ENCODE results near the gene GMPR2.

GMPR2 gene

DNA sequence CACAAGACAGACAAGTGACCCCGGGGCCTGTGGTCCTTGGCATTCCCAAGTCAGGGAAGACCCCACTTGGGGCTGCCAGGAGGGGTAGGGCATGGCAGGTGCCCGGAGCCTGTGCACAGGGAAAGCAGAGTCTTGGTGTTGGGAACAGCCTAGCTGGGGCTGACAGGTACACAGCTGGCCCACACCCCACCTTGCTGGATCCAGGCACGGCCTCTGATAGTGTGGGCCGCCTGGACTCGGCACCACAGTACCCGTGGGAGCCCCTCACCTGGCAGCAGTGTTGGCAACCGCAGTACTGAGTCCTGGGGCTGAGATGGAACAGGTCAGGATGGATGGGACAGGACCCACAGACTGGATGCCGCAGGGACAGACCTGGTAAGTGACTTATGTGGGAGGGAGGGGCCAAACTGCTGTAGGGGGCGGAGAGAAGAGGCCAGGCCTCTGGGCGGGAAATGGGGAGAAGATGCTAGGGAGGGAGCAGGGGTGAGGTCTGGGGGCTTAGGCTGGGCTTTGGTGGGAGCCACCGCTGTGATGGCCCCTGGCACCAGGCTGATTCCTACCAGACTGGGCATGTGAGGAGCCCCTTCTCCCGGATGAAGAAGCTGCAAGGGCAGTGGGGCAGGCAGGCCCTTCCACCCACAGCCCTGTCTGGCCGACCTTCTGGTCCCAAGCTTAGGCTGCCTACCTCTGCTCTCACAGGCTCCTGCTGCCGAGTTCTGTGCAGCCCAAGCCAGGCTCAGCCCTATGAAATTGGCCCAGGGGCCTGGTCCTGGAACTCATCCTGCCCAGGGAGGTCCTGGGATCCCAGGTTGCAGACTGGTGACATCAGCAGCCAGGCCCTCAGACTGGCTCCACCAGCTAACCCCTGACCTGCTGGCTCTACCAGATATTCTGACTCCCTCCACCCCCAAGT, 30.3 kb downstream of the GMPR2 start, which contains the start of gene TGM1:
Gene TGM1 (minus strand): TSS at position 357 of the 913 bp plus-strand sequence. CDS start 825 bp downstream, outside the sequence.
- no peak within 1 kb of the TSS for H3K27ac ChIP-seq
- TF ChIP-seq, protein P1, sequence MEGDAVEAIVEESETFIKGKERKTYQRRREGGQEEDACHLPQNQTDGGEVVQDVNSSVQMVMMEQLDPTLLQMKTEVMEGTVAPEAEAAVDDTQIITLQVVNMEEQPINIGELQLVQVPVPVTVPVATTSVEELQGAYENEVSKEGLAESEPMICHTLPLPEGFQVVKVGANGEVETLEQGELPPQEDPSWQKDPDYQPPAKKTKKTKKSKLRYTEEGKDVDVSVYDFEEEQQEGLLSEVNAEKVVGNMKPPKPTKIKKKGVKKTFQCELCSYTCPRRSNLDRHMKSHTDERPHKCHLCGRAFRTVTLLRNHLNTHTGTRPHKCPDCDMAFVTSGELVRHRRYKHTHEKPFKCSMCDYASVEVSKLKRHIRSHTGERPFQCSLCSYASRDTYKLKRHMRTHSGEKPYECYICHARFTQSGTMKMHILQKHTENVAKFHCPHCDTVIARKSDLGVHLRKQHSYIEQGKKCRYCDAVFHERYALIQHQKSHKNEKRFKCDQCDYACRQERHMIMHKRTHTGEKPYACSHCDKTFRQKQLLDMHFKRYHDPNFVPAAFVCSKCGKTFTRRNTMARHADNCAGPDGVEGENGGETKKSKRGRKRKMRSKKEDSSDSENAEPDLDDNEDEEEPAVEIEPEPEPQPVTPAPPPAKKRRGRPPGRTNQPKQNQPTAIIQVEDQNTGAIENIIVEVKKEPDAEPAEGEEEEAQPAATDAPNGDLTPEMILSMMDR (conservative IDR thresholded peaks at IDR 0.05) = no peak

DNA sequence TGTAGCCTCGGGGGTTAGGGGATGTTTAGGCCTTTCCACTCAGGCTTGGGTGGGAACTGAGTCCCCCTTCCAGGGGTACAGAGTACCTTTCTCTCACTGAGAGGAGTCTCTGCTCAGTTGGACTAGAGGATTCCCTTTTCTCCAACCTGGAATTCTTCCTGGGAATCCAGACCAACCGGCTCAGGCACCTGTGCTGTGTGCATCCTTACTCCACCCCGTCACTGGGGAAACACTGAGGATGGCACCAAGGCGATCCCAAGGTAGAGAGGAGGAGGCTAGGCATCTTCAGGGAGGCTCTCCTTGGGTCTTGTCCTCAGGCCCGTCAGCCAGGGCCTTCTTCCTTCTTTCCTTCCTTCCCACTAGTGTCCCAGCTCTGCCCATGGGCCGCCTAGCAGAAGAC, 31.1 kb downstream of the GMPR2 start:
- H3K27ac ChIP-seq = no peak overlapping the region
- TF ChIP-seq, protein P1 (conservative IDR thresholded peaks at IDR 0.05) = no peak

DNA sequence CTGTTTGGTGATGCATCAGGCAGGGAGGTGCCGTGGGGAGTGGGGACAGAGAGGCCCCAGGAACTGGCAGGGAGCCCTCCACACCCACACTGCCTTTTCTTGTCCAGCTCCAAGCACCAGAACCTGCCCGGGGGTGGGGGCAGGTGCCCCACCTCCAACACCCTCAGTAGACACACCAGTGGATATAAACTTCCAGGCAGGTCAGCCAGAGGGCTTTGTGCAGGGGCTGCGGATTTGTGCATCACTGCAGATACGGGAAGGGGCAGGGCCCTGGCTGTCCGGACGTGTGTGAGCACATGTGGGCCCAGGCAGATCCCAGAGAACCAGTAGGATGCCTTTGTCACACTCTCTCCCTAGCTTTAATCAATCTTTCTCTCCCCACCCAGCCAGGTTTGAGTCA, 31.6 kb downstream of the GMPR2 start:
- no peak overlapping the region for H3K27ac ChIP-seq
- TF ChIP-seq, protein P1 (conservative IDR thresholded peaks at IDR 0.05) = no peak

DNA sequence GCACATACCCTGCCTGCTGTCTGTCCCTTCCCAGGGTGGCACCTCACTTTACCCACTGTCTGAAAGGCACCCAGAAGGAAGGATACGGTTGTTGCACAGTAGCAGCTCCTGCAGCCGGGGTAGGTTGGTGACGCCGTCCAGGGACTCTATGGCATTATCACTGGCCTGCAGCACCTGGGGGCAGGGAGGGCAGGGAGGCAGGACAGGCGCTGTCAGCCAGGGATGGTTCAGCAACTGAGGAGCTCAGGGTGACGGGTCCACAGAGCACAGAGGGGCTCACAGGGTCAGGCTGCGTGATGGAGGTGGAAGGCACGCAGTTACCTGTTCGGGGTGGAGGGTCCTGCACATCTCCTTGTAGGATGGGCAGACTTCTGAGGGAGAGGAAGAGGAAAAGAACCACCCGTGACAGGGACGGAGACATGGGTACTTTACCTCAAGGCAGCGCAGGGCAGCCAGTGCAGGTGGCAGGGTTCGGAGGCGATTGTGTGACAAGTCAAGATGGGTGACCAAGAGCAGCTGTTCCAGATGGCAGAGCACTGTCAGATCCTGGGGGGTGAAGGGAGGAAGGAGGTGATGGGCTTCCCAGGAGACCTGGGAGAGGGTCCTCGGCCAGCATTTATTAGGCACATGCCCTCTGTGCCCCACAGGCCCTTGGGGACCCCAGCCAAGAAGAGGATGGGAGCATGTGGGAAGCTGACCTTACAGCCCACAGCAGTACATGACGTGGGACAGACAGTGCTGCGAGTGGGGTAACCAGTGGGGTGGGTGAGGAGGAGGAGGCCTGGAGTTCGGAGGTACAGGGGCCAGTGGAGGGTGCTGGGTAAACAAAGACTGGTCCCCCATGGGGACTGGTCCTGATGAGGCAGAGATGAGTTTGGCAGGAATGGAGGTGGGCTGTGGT, 33.9 kb downstream of the GMPR2 start:
- no peak overlapping the region for H3K27ac ChIP-seq
- TF ChIP-seq, protein P1 (conservative IDR thresholded peaks at IDR 0.05) = no peak

DNA sequence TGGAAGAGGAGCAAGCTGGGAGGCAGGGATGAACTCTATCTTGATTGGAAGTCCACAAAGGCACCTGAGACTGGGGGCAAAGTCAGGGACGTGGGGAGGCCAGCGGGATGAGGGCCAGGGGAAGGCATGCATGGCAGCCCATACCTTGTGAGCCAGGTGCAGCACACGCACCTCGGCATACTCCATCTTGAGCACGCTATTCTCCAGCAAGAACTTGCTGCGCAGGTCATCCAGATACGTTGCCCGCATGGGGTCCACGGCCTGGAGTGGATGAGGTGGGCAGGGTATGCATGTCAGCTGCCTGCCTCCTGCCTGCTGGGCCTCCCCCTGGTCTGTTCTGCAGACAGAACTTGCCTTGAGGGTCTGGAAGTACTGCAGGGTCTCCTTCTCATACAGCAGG, 34.8 kb downstream of the GMPR2 start:
- TF ChIP-seq, protein P1 (conservative IDR thresholded peaks at IDR 0.05) = no peak
- H3K27ac ChIP-seq = no peak overlapping the region

DNA sequence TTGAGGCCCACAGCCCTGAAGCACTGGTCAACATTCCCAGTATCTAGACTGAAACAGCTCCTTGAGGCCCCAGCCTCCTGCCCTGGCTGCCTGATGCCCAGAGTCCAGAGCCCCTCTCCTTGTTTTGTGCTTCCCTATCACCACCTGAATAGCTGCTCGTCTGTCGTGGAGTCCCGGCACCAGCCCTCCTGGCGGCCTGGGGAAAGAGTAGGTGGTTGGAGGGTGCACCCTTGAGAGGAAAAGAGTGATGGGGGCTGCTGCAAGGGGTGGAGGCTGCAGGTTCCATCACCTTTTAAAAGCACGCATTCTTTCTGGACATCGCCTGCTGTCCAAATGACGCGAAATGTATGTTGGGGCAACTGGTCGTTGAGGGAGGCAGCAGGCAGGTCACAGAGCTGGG, 35.5 kb downstream of the GMPR2 start:
- H3K27ac ChIP-seq = no peak overlapping the region
- TF ChIP-seq, protein P1 (conservative IDR thresholded peaks at IDR 0.05) = no peak

DNA sequence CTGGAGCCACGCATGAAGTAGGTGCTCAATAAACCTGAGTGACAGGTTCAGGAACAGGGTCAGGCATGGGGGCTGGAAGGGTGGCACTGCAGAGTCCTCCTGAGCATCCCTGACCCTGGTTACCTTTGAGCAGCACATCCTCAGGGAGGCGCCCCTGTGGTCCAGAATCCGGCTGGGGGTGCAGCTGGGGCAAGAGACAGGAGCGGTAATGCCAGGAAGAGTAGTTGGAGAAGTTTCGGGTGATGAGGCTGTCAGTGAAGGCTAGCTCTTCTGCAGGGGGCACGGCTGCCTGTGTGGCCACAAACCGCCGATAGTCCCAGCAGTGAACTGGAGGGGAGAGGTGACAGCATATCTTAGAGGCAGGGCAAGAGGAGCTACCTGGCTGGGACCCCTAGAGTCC, 36.6 kb downstream of the GMPR2 start:
- H3K27ac ChIP-seq = no peak overlapping the region
- TF ChIP-seq, protein P1 (conservative IDR thresholded peaks at IDR 0.05) = no peak
